Activated CD4-positive, alpha-beta T cell treated with anti-CD3 and anti-CD28 coated beads, Interleukin-2, Interleukin-4, amounts not matched to agents 100 ng/mL and 50 ng/mL, durations not matched to agents 16 hours and 8 hours (primary cell): Measurements from ENCODE around the gene ALG2.

ENCODE experiments used
- DNase-seq: peaks from one replicate; pipeline ENCODE4 v3.0.0-alpha.2; 2020; ENCODE audit warnings: low spot score

Gene ALG2

DNA sequence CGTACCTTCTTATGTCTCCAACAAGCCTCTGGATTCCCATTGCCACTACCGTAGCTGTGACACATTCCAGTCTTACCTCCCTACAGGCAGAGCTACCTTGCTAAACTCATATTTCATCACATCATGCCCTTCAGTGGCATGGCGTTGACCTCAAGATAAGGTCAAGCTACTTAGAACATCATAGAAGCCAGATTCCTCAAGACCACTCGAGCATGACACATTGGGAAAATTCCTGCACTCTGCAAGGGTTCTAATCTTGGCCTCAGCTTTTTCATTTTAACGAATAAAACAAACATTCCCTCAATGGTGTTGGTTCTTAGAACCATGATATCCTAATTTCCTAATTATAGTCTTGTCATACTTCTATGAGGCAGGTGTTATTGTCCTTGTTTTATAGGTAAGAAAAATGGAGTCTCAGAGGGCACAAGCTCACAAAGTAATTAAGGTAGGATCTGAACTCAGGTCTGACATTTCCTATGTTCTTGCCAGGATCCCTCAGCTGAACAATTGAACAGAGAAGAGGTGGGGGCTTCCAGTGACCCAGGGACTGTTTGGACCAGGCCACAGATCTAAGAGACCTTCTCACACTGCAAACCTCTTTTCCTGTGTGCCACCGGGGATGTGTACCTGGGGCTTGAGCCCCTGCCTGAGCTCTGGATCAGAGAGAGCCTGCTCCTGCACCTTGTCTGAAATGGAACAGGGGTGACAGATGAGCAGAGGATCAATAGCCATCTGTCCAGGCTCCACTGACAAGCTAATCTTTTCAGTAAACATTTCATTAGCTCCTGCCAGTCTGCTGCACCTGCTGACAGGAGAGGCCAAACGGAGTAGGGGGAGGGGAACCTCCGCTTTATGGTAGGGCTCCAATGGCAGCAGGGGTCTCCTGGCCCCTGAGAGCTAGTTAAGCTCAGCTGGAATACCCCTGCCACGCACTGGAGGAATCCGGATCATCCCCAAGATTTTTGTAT is 49.3 kb downstream of the ALG2 start:
- no peak for DNase-seq

DNA sequence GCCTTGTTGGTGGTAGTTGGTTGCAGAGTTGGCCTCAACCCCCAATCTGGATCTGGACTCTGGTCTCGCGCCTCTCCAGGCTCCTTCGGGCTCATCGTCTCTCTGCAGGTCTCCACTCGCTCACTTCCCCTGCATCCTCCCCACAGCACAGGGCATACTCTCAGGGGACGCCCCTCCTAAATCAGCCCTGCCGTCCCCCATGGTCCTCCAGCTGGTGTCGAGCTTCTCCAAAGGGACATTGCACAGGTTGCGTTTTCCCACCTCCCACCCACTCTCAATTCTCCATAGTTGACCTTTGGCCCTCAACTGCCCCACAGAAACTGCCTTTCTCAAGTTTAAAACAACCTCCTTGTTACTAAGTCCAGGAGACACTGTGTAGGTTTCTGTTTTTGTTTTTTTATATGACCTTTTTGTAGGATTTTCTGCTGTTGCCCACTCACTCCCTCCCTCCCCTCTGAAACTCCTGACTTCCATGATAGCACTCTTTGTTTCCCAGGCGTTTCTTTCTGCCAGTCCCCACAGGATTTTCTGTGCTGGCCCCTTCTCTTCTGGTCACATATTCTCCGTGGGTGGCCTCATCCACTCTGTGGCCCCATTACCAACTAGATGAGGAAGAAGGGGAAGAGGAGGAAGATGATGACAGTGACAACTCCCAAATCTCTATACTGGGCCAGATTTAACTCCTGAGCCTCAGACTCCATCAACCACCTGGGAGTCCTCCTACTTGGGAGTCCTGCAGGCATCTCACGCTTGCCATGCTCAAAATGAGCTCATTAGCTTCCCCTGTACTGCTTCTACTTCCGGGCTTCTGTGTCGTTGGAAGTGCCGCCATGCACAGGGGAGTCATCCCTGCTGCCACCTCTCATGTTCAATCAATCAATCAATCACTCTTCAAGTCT is 50.3 kb downstream of the ALG2 start:
- no peak for DNase-seq

DNA sequence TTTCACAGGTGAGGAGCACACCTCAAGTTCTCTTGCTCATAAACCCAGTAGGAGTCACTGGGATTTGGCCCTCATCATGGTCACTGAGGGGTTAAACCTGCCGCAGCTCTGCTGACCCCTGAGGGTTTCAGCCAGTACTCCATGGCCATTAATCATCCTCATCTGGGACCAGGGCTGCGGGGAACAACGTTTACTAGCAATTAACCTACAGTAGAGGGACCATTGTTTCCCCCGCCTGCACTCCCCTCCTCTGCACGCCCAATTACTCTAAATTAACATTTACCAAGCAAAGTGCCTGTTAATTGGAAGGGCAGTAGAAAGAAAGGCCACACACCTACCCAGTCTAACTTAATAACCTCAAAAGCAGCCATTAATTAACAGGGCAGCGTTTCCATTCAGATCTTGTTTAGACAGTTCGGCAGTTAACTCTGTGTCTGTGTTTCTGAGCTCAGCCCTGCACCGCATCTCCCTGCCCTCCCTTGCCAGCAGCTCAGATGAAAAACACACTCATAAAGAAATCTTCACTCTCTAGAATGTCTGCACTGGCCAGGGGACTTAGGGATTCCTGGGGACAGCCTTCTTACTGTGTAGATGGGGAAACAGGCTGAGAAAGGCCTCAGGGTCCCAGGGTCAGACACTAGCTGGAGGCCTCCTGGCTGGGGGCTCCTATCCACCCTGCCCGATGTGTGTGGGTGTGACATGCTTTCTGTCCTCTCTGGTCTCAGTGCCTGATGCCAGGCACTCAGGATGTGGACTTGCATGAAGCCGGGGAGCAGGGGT is 51.6 kb downstream of the ALG2 start:
- DNase-seq, result no peak

DNA sequence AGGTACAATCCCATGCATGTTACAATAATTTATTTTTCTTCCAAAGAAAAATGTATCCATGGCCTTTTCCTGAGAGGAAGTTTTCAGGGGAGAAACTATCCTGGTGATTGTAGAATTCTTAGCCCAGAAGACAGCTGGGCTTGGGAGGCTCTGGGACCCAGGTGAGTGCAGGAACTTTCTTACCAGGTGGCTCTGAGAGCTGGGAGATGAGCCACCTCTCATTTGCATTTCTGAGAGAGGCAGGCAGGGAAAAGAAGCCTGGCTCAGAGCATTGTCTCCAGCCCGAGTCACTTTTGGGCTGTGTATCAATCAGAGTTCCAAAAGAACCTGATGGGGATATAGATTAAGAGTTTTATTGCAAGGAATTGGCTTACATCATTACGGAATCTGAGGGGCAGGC is 52.7 kb downstream of the ALG2 start:
- no peak for DNase-seq

DNA sequence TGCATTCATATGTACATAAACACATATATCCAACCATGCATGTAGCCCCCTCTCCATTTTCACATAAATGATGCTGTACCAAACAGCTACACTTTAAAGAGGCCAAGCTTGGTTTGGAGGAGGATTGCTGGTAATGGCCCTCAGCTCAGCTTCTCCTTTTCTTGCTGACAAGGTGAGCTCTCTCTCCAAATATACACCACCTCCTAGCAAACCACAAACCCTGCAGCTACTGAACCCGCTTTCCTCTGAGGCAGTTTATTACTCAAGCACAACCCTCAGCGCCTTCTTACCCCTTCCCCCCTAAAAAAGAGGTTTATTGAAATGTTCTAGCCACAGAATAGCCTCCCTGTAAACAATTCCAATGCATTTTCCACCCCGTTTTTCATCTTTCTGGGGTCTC is 54.0 kb downstream of the ALG2 start:
- peak; percentile 39 for DNase-seq

DNA sequence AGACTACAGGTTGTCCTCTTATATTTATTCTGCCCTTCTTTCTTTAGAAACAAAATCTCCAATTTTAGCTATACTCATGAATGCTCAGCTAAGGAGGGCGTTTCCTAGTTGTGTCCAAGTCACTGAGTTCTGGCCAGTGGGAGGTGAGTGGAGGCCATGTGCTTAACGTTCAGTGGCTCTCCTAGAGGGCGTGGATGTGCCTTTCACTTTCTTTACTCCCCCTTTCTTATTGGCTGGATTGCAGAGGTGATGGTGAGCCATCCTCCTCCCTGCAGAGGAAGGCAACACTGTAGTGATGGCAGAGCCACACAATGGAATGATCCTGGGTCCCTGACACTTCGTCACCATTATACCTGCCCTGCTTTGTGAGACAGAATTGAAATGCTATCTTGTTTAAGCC is 54.6 kb downstream of the ALG2 start:
- DNase-seq, result no peak
